ENCODE data around the gene ARMC8.

Gene ARMC8

DNA sequence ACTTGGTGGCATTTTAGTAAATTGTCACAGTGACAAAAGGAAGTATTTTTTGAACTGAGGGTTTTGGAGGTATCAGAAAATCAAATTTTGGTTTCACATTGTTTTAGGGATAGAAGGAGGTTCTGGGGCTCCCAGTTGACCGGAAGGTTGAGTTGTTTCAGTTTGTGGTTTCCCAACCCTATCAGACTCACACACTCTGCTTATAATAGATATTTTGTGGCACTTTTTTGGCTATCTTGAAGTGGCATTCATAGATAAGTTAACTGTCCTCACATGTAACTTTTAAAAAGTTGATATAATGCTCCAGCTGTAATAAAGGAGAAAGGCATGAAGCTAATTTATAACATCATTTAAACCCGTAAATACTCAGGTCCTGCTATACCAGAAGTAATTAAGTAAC is 12.8 kb downstream of the ARMC8 start:
- DNase-seq (ENCODE audit: low spot score), result no peak

DNA sequence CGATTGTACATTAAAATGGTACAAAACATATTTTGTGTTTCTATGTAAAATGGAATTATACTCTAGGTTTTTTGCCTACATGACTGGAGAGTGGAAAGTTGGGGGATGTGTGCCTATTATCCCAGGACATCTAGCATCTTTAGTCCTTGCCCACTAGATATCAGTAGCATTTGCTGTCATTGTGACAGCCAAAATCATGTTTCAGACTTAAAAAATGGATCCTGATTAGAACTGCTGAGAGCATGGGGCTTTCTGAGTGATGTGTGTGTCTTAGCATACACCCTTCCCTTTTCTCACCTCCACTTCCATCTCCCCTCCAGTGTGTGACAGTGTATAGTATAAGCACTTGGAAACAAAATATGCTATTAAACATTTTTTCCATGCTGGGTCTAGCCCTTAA is 13.3 kb downstream of the ARMC8 start:
- DNase-seq (ENCODE audit: low spot score), result no peak

- no peak for DNase-seq (ENCODE audit: low spot score)
Observed at GRCh38 chr3:138202945-138203701, 16.0 kb downstream of the ARMC8 start.

- DNase-seq (ENCODE audit: low spot score), result no peak
Observed at GRCh38 chr3:138203938-138204337, 16.8 kb downstream of the ARMC8 start.

DNA sequence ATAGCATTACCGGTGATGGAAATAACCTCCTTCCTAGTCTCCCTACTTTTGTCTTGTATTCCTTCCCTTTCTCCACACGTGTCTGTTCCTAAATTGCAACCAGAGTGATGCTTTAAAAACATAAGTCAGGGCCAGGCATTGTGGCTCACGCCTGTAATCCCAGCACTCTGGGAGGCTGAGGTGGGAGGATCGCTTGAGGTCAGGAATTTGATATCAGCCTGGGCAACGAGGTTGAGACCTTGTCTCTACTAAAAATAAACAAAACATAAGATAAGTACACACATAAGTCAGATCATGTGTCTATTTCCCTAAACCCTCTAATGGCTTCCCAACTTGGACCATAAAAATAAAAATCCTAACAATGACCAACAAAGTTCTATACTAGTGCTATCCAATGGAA is 18.4 kb downstream of the ARMC8 start:
- DNase-seq (ENCODE audit: low spot score), result no peak

DNA sequence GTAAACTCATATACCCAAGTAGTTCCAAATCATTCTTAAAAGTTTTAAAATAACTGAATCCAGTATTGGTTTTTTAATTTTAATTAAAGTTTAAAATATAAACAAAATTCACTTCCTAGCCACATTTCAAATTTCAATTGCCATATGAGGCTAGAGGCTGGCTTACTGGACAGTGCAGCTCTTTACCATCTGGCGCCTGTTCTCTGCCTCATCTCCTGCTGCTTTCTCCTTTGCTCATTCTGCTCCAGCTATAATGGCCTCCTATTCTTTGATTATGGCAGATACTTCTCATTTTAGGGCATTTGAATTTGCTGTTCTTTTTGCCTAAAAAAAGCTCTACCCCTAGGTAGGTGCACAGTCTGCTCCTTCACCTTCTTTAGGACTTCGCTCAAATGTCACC is 19.1 kb downstream of the ARMC8 start:
- no peak for DNase-seq (ENCODE audit: low spot score)

- DNase-seq (ENCODE audit: low spot score), result no peak
Observed at GRCh38 chr3:138210528-138210927, 23.4 kb downstream of the ARMC8 start.

DNA sequence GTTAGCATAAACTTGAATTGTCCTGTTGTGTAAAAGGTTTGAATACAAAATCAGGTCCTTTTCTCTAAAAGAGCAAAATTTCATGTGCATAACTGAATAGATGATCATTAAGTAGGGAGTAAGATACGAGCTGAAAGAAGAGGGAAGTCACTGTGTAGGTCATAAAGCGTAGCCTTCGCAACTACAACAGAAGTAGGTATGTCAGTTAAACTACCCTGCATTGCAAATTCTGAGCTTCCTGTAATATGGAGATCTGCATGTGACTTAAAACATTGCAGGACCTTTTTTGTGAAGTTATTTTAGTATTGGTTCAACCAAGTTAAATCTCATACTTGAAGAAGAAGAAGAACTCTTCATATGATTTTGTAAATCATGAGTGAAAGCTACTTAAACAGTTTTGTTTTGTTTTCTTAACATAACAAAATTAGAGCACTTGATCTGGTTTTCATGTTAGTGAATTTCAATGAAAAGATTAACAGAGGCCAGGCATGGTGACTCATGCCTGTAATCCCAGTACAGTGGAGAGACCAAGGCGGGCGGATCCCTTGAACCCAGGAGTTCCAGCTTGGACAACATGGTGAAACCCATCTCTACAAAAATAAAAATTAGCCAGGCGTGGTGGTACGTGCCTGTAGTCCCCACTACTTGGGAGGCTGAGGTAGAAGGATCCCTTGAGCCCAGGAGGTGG is 26.4 kb downstream of the ARMC8 start:
- DNase-seq (ENCODE audit: low spot score), result no peak

DNA sequence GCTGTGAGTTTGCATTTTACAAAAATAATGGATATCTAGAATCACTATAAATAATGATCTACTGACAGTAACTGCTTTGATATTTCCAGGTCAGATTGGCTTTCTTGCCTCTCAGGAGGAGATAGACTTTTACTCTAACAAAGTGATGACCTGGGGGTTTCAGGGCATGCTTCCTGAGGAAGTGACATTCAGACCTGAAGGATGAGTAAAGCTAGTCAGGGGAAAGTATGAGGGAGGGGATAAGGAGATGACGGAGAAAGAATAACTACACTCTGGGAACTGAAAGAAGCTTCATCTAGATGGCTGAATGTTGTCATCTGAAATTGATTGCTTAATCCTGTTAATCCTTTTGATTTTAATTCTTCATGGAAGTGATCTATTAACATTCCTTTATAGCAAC is 32.2 kb downstream of the ARMC8 start:
- DNase-seq (ENCODE audit: low spot score), result no peak

- DNase-seq (ENCODE audit: low spot score), result no peak
Observed at GRCh38 chr3:138220242-138220641, 33.1 kb downstream of the ARMC8 start.

DNA sequence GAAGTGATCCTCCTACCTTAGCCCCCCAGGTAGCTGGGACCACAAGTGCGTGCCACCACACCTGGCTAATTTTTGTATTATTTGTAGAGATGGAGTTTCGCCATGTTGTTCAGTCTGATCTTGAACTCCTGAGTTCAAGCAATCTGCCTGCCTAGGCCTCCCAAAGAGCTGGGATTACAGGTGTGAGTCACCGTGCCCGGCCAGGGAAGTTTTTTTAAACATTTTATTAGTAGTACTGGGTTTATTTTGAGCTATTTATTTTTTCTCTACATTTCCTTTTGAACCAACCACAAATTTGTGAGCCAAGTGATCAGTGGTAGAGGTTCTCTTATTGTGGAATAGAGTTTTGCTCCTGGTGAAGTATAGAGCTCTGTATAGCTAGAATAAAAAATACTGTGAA is 33.7 kb downstream of the ARMC8 start:
- DNase-seq (ENCODE audit: low spot score), result no peak

DNA sequence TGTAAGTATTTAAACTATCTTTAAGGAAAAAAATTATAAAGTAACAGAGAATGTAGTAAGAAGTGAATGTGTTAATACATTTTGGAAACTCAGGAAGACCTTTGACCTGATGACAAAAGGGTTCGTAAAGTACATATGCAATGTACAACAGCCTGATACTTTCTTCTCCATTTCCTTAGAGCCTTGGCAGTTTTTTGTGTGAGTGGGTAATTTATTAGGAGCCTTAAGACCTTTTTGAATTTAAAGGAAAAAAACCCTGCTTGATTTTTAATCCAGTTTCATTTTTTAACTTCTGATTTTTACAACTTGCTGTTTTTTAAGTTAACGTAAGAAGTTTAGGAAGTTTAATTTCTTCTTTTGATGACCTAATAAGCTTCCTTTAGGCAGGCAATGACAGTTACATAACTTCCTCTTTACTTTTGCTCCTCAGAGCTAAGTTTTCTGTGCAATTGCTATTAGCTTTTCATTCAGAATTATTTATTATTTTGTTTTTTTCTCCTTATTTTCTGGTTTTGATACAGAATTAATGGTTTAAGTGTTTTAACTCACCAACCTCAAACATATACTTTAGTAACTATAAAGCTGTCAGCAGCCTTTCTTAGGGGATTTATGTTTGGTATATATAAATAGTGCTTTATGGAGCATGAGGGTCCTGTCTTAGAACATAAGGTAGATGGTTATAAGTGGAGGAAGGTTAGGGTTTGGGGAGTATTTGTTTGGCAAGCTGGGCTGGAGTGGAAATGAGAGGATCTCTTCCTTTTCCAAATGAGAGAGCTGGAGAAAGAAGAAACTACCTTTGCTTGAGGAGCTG is 35.2 kb downstream of the ARMC8 start:
- no peak for DNase-seq (ENCODE audit: low spot score)

DNA sequence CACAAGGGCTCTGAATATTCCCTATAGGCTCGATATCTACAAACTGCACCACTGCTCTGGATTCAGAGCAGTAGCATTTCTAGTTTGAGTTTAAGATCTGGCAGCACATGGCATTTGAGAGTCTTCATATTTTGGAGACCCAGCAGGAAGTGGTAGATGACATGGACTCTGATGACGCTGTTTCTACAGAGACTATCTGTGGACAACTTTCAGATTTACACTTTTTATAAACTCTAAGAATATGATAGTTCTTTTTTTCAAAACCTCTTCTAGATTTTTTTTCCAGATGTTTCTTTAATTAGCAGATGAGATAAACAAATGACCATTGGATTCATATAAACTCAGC is 35.8 kb downstream of the ARMC8 start:
- no peak for DNase-seq (ENCODE audit: low spot score)

GRCh38 chr3:138227650-138228049 is 40.5 kb downstream of the ARMC8 start:
- DNase-seq (ENCODE audit: low spot score), result peak; percentile 5

- peak; percentile 17 for DNase-seq (ENCODE audit: low spot score)
Observed at GRCh38 chr3:138230525-138230924, 43.4 kb downstream of the ARMC8 start.

GRCh38 chr3:138232705-138233364 is 45.7 kb downstream of the ARMC8 start:
- no peak for DNase-seq (ENCODE audit: low spot score)

GRCh38 chr3:138234401-138235179 is 47.5 kb downstream of the ARMC8 start:
- no peak for DNase-seq (ENCODE audit: low spot score)

GRCh38 chr3:138238711-138239110 is 51.6 kb downstream of the ARMC8 start:
- DNase-seq (ENCODE audit: low spot score), result no peak

DNA sequence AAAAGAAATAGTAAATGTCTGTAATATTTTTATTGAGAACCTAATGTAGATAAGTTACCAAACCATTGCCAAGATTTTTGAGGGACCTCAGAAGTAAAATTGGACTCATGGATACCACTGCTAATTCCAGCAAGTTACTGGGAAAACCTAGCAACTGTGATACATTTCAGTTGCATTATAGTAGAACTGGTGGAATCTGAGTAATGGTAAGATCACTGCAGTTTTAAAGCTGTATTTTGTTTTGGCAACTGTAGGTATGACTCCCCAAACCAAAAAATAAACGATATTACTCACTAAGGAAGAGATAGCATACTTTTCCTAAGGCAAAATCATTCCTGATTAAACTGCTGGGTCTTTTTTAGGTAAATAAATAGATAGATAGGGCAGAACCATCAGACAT is 54.0 kb downstream of the ARMC8 start:
- DNase-seq (ENCODE audit: low spot score), result no peak

GRCh38 chr3:138241676-138242075 is 54.6 kb downstream of the ARMC8 start:
- no peak for DNase-seq (ENCODE audit: low spot score)

- DNase-seq (ENCODE audit: low spot score), result no peak
Observed at GRCh38 chr3:138242466-138242865, 55.4 kb downstream of the ARMC8 start.

- no peak for DNase-seq (ENCODE audit: low spot score)
Observed at GRCh38 chr3:138245026-138245425, 57.9 kb downstream of the ARMC8 start.

All from AG08395 (cell line).